CD14-positive monocyte (primary cell): Measurements from ENCODE around the gene CNPY1. TPM values are rescaled to one million over a fixed set of nuclear protein-coding genes. Genes with fewer than 3 reads are reported as not detected.

Experiments used
- DNase-seq, 3 donors: peaks; one replicate each; pipeline ENCODE4 v3.0.0-alpha.2; 2011 to 2022
- H2AFZ ChIP-seq: 2 replicates; pipeline ENCODE4 v1.6.0; 2012; ENCODE audit warnings: mild to moderate bottlenecking, low read depth, low read length, inconsistent platforms; ENCODE audit not compliant: insufficient read depth, poor library complexity, severe bottlenecking
- H3K27ac ChIP-seq, 2 donors: 1 replicate in 1 of 2; 2 replicates in 1 of 2; pipeline ENCODE4 v1.5.1; 2012 to 2013; ENCODE audit warnings: low read length in 2 of 2, control low read depth in 1 of 2, inconsistent platforms in 1 of 2, low read depth in 1 of 2, mild to moderate bottlenecking in 1 of 2
- H3K27me3 ChIP-seq, 2 donors: one replicate each; pipeline versions ENCODE4 v1.6.0 to v1.6.1; 2011 to 2013; ENCODE audit warnings: low read length in 2 of 2; ENCODE audit not compliant: control insufficient read depth in 2 of 2, insufficient read depth in 2 of 2
- H3K36me3 ChIP-seq, 2 donors: replicated peaks in 1 of 2; 1 replicate in 1 of 2; 2 replicates in 1 of 2; pipeline versions ENCODE4 v1.5.1 to v1.6.1; 2012 to 2013; ENCODE audit warnings: low read length in 2 of 2, control low read depth in 1 of 2, inconsistent platforms in 1 of 2, mild to moderate bottlenecking in 1 of 2; ENCODE audit not compliant: insufficient read depth in 2 of 2, control insufficient read depth in 1 of 2
- H3K4me1 ChIP-seq, 2 donors: 1 replicate in 1 of 2; 2 replicates in 1 of 2; pipeline versions ENCODE4 v1.5.1 to v1.6.1; 2012 to 2013; ENCODE audit warnings: low read length in 2 of 2, control low read depth in 1 of 2, inconsistent platforms in 1 of 2, mild to moderate bottlenecking in 1 of 2, moderate library complexity in 1 of 2; ENCODE audit not compliant: insufficient read depth in 2 of 2, control insufficient read depth in 1 of 2
- H3K4me2 ChIP-seq: replicated peaks from 2 replicates; pipeline ENCODE3; 2012; ENCODE audit warnings: low read length, moderate library complexity, mild to moderate bottlenecking; ENCODE audit not compliant: poor library complexity, severe bottlenecking; ENCODE audit errors: extremely low read depth
- H3K4me3 ChIP-seq, 3 experiments: fragments of 200-600 bp in 1 of 3; sonication (generic) in 1 of 3; replicated peaks in 1 of 3; 1 replicate in 2 of 3; 2 replicates in 1 of 3; pipeline ENCODE4 v1.5.1; 2011 to 2013; ENCODE audit warnings: low read length in 3 of 3, mild to moderate bottlenecking in 3 of 3, control low read depth in 2 of 3, low read depth in 2 of 3, inconsistent platforms in 1 of 3, moderate library complexity in 1 of 3
- H3K79me2 ChIP-seq: 2 replicates; pipeline ENCODE4 v1.6.0; 2012; ENCODE audit warnings: mild to moderate bottlenecking, control low read depth, inconsistent platforms, low read length, moderate library complexity; ENCODE audit not compliant: insufficient read depth
- H3K9ac ChIP-seq: 2 replicates; pipeline ENCODE4 v1.6.0; 2017; ENCODE audit warnings: low read length, mild to moderate bottlenecking; ENCODE audit not compliant: insufficient read depth, poor library complexity, severe bottlenecking
- H3K9me3 ChIP-seq, 2 donors: replicated peaks in 1 of 2; 1 replicate in 1 of 2; 2 replicates in 1 of 2; pipeline versions ENCODE4 v1.5.1 to v1.6.1; 2012 to 2013; ENCODE audit warnings: low read length in 2 of 2, control low read depth in 1 of 2; ENCODE audit not compliant: control insufficient read depth in 1 of 2, insufficient read depth in 1 of 2
- H4K20me1 ChIP-seq: 2 replicates; pipeline ENCODE4 v1.6.0; 2012; ENCODE audit warnings: mild to moderate bottlenecking, low read length, control low read depth, moderate library complexity; ENCODE audit not compliant: insufficient read depth
- H3K27ac Mint-ChIP-seq, 7 donors: one replicate each; pipeline ENCODE4 v1.8.0; 2020; ENCODE audit warnings: mild to moderate bottlenecking in 7 of 7, mixed read lengths in 7 of 7, moderate library complexity in 6 of 7, inconsistent platforms in 2 of 7
- H3K27me3 Mint-ChIP-seq, 3 donors: one replicate each; pipeline ENCODE4 v1.8.0; 2021 to 2022; ENCODE audit warnings: low read depth in 3 of 3, mild to moderate bottlenecking in 3 of 3, mixed read lengths in 3 of 3, moderate library complexity in 3 of 3, inconsistent platforms in 1 of 3
- H3K36me3 Mint-ChIP-seq, 2 donors: one replicate each; pipeline ENCODE4 v1.8.0; 2020; ENCODE audit warnings: mixed read lengths in 2 of 2, inconsistent platforms in 1 of 2, mild to moderate bottlenecking in 1 of 2
- H3K4me1 Mint-ChIP-seq: one replicate; pipeline ENCODE4 v1.8.0; 2020; ENCODE audit warnings: mild to moderate bottlenecking, mixed read lengths
- H3K4me3 Mint-ChIP-seq, 2 donors: one replicate each; pipeline ENCODE4 v1.8.0; 2020; ENCODE audit warnings: mild to moderate bottlenecking in 2 of 2, mixed read lengths in 2 of 2, moderate library complexity in 1 of 2
- H3K9me3 Mint-ChIP-seq, 7 donors: one replicate each; pipeline ENCODE4 v1.8.0; 2020 to 2022; ENCODE audit warnings: mixed read lengths in 7 of 7, mild to moderate bottlenecking in 6 of 7, moderate library complexity in 6 of 7, inconsistent platforms in 2 of 7
- CTCF ChIP-seq: fragments of 200-600 bp; IDR thresholded peaks from one replicate; pipeline ENCODE4 v1.8.0; 2022; ENCODE audit warnings: antibody characterized with exemption, mild to moderate bottlenecking
- WGBS: methylation state at CpG from one replicate; pipeline ENCODE4 v1.1.5; 2013; ENCODE audit warnings: missing lambda C conversion rate; ENCODE audit not compliant: insufficient coverage; 5-methylcytosine and 5-hydroxymethylcytosine counted together
- intact Hi-C, 2 donors: fragments of 100-400 bp; cut with micrococcal nuclease; formaldehyde crosslinking; loops; one replicate each; pipeline versions ENCODE4 v1.15.0 to v1.15.1; 2023
- polyA plus RNA-seq, 3 donors: library from polyadenylated mRNA; depleted of rRNA in 1 of 3; unstranded in 2 of 3; stranded (reverse) in 1 of 3; fragments of 300-500 nt in 2 of 3; fragments of >200 nt in 1 of 3; fragmentation: Illumina TruSeq in 2 of 3; gene quantifications; 1 replicate in 2 of 3; 2 replicates in 1 of 3; pipeline ENCODE4 v1.2.3, GENCODE V29; 2012 to 2021

CNPY1 gene
- polyA plus RNA-seq, 3 donors, result not detected

GRCh38 chr7:155481764-155482163 lies 64.6 kb downstream of the CNPY1 start:
- Histone ChIP-seq H3K27ac (no peak overlapping the region), H3K9ac (no peak overlapping the region), H3K27me3 (peaks cover 14 to 46% of the 10 kb centered on the region in 2 donors), H3K4me2 (no peak overlapping the region), H3K4me1 (no peaks in the 10 kb centered on the region), H3K36me3 (no peaks in the 10 kb centered on the region), H2AFZ (no peak overlapping the region), H3K4me3 (no peak overlapping the region), H4K20me1 (no peaks in the 10 kb centered on the region), H3K9me3 (peaks cover 8 to 11% of the 10 kb centered on the region in 2 donors), H3K79me2 (no peaks in the 10 kb centered on the region)
- Mint-ChIP-seq H3K27ac (no peak overlapping the region), H3K4me1 (peaks cover 2% of the 10 kb centered on the region), H3K27me3 (peaks cover 48 to 83% (median 58%) of the 10 kb centered on the region in 3 donors), H3K4me3 (peak overlapping the region in 1 of 2 donors; percentile 57), H3K36me3 (peaks cover 4 to 7% of the 10 kb centered on the region in 2 donors), H3K9me3 (peaks cover 9 to 16% (median 13%) of the 10 kb centered on the region in 7 donors)
- no peak for DNase-seq
- TF ChIP-seq CTCF, result no peak
- intact Hi-C loops, result no loop called here
- 96% methylated on average over 10 of the region's 11 CpGs for WGBS

DNA sequence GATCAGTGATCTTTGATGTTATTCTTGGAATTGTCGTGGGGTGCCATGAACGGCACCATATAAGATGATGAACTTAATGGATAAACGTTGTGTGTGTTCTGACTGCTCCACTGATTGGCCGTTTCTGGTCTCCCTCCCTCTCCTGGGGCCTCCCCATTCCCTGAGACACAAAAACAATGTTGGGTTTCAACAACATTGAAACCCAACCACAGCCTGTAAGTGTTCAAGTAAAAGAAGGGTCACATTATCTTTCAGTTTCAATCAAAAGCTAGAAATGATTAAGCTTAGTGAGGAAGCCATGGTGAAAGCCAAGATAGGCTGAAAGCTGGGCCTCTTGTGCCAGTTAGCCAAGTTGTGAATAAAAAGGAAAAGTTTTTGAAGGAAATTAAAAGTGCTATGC lies 68.9 kb downstream of the CNPY1 start:
- H3K27ac ChIP-seq, result no peak overlapping the region
- H3K36me3 ChIP-seq, result no peaks in the 10 kb centered on the region
- peaks cover 59 to 86% (median 67%) of the 10 kb centered on the region in 3 donors for H3K27me3 Mint-ChIP-seq
- H3K27me3 ChIP-seq, result peaks cover 44 to 67% of the 10 kb centered on the region in 2 donors
- no peak for DNase-seq
- no peak overlapping the region for H3K9ac ChIP-seq
- H3K79me2 ChIP-seq, result no peaks in the 10 kb centered on the region
- H3K4me2 ChIP-seq, result no peak overlapping the region
- peaks cover 7 to 25% (median 17%) of the 10 kb centered on the region in 7 donors for H3K9me3 Mint-ChIP-seq
- no peak for TF ChIP-seq CTCF
- peaks cover 4 to 7% of the 10 kb centered on the region in 2 donors for H3K36me3 Mint-ChIP-seq
- H3K4me3 ChIP-seq, result no peak overlapping the region
- WGBS, result no CpG with 5 or more reads among the region's 4 CpGs
- H2AFZ ChIP-seq, result no peak overlapping the region
- peaks cover 14 to 33% of the 10 kb centered on the region in 2 donors for H3K9me3 ChIP-seq
- no peak overlapping the region for H3K27ac Mint-ChIP-seq
- intact Hi-C loops, result no loop called here
- H3K4me1 Mint-ChIP-seq, result no peaks in the 10 kb centered on the region
- no peaks in the 10 kb centered on the region for H4K20me1 ChIP-seq
- no peaks in the 10 kb centered on the region for H3K4me1 ChIP-seq
- H3K4me3 Mint-ChIP-seq, result peak overlapping the region in 1 of 2 donors; percentile 44
